LNCaP clone FGC (cell line): ENCODE results near the gene TMEM95.

Experiments
- DNase-seq: peaks from one replicate; pipeline ENCODE4 v3.0.0-alpha.2; 2011; ENCODE audit warnings: low read depth
- H3K4me3 ChIP-seq: 2 replicates; pipeline ENCODE4 v1.5.1; 2011; ENCODE audit warnings: mild to moderate bottlenecking, low read depth, low read length, control low read depth
- CTCF ChIP-seq: IDR thresholded peaks from 2 replicates; pipeline ENCODE4 v1.5.1; 2012; ENCODE audit warnings: mild to moderate bottlenecking; ENCODE audit not compliant: control insufficient read depth, insufficient read depth; ENCODE audit errors: extremely low read depth

Gene TMEM95

GRCh38 chr17:7317161-7317803 lies 37.7 kb upstream of the TMEM95 start:
- H3K4me3 ChIP-seq, result no peak overlapping the region
- no peak for TF ChIP-seq CTCF
- no peak for DNase-seq

- H3K4me3 ChIP-seq, result no peak overlapping the region
- no peak for DNase-seq
- TF ChIP-seq CTCF, result no peak
Observed at GRCh38 chr17:7318121-7318860, 36.7 kb upstream of the TMEM95 start.

GRCh38 chr17:7321466-7321865 lies 33.5 kb upstream of the TMEM95 start:
- no peak overlapping the region for H3K4me3 ChIP-seq
- no peak for DNase-seq
- TF ChIP-seq CTCF, result no peak

GRCh38 chr17:7322520-7323194 lies 32.3 kb upstream of the TMEM95 start:
- no peak overlapping the region for H3K4me3 ChIP-seq
- TF ChIP-seq CTCF, result no peak
- DNase-seq, result no peak

- H3K4me3 ChIP-seq, result no peak overlapping the region
- no peak for DNase-seq
- peak; percentile 65 for TF ChIP-seq CTCF
Observed at GRCh38 chr17:7323731-7324437, 31.1 kb upstream of the TMEM95 start.

GRCh38 chr17:7324438-7324779 lies 30.5 kb upstream of the TMEM95 start:
- no peak for TF ChIP-seq CTCF
- no peak for DNase-seq
- no peak overlapping the region for H3K4me3 ChIP-seq
